ENCODE measurements around the gene RNF187. TPM values are rescaled to one million over a fixed set of nuclear protein-coding genes. Genes with fewer than 3 reads are reported as not detected.
A peak's percentile ranks its signal among the peaks of the same experiment; 100 is the strongest.

The RNF187 gene
- total and polyA plus RNA-seq, 2 of the 13 experiments (the other 11 are each of a cell fraction or from before 2014, with no cell fraction given), result 41.3 to 59.4 TPM

DNA sequence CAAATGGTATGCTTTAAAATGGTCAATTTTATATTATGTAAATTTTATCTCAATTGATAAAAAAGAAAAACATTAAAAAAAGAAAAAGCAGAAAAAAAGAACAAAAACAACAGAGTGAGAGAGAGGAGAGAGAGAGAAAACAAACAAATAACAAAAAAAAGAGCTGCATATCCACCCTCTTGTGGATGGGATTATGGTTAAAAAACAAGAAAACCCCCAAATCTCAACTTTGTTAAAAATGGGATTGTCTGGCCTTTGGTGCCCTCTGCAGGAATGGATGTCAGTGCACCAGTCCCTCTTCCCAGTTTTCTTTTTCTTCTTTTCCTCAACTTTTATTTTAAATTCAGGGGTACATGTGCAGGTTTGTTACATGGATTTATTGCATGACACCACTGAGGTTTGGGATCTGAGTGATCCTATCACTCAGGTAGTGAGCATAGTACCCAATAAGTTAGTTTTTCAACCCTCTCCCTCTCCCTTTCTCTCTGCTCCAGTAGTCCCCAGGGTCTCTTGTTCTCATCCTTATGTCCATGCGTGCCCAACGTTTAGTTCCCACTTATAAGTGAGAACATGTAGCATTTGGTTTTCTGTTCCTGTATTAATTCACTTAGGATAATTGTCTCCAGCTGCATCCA, 28.1 kb downstream of the RNF187 start (continued):
- TF ChIP-seq, protein P1, sequence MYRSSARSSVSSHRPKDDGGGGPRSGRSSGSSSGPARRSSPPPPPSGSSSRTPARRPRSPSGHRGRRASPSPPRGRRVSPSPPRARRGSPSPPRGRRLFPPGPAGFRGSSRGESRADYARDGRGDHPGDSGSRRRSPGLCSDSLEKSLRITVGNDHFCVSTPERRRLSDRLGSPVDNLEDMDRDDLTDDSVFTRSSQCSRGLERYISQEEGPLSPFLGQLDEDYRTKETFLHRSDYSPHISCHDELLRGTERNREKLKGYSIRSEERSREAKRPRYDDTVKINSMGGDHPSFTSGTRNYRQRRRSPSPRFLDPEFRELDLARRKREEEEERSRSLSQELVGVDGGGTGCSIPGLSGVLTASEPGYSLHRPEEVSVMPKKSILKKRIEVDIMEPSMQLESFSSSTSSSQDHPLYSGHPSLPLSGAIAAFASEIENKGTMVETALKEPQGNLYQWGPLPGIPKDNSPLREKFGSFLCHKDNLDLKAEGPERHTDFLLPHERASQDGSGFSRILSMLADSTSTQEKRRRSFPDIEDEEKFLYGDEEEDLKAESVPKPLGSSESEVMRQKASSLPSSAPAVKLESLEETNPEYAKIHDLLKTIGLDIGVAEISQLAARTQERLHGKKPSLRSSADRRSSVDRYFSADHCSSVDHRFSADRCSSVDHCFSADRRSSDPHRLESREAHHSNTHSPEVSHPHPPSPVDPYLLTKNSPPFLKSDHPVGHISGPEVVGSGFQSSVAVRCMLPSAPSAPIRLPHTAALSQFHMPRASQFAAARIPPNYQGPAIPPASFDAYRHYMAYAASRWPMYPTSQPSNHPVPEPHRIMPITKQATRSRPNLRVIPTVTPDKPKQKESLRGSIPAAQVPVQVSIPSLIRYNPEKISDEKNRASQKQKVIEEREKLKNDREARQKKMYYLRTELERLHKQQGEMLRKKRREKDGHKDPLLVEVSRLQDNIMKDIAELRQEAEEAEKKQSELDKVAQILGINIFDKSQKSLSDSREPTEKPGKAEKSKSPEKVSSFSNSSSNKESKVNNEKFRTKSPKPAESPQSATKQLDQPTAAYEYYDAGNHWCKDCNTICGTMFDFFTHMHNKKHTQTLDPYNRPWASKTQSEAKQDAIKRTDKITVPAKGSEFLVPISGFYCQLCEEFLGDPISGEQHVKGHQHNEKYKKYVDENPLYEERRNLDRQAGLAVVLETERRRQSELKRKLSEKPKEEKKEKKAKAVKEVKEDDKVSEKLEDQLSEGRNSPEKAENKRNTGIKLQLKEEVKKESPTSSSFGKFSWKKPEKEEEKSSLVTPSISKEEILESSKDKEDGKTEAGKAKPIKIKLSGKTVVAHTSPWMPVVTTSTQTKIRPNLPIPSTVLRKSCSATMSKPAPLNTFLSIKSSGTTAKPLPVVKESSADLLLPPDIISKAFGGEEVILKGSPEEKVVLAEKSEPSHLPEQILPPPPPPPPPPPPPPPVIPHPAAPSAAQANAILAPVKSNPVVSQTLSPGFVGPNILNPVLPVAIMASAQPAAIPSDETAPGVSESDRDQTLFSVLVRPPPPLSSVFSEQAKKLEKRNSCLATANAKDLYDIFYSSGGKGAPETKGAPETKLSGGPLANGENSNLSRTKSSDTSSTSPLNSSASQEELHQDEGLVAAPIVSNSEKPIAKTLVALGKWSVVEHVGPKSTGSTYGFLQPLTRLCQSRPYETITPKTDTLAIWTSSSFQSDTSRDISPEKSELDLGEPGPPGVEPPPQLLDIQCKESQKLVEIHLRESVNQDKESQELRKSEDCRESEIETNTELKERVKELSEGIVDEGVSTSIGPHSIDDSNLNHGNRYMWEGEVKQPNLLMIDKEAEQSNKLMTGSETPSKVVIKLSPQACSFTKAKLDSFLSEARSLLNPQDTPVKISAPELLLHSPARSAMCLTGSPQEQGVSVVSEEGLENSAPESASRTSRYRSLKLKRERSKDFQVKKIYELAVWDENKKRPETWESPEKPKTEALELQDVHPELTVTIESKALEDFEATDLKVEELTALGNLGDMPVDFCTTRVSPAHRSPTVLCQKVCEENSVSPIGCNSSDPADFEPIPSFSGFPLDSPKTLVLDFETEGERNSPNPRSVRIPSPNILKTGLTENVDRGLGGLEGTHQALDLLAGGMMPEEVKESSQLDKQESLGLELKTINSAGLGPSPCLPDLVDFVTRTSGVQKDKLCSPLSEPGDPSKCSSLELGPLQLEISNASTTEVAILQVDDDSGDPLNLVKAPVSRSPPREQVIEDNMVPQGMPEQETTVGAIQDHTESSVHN (CRISPR knock-in tag; IDR thresholded peaks at IDR 0.05), result no peak
- TF ChIP-seq YEATS4 (CRISPR knock-in tag; IDR thresholded peaks at IDR 0.05; ENCODE audit: borderline replicate concordance) (no peak), TCF7L2 (IDR thresholded peaks at IDR 0.05; ENCODE audit: low read depth, low read length) (no peak), ATM (IDR thresholded peaks at IDR 0.05; ENCODE audit: borderline replicate concordance) (no peak), MBNL3 (CRISPR knock-in tag; conservative IDR thresholded peaks at IDR 0.05) (no peak), RXRB (CRISPR knock-in tag; IDR thresholded peaks at IDR 0.05; ENCODE audit: borderline replicate concordance) (no peak), RELA (CRISPR knock-in tag; IDR thresholded peaks at IDR 0.05) (no peak), YEATS2 (CRISPR knock-in tag; IDR thresholded peaks at IDR 0.05; ENCODE audit: borderline replicate concordance) (no peak), THAP11 (CRISPR knock-in tag; IDR thresholded peaks at IDR 0.05) (no peak), MTF2 (CRISPR knock-in tag; IDR thresholded peaks at IDR 0.05; ENCODE audit: borderline replicate concordance) (no peak), STAG1 (CRISPR knock-in tag; IDR thresholded peaks at IDR 0.05) (peak; percentile 88)
- TF ChIP-seq, protein P2, sequence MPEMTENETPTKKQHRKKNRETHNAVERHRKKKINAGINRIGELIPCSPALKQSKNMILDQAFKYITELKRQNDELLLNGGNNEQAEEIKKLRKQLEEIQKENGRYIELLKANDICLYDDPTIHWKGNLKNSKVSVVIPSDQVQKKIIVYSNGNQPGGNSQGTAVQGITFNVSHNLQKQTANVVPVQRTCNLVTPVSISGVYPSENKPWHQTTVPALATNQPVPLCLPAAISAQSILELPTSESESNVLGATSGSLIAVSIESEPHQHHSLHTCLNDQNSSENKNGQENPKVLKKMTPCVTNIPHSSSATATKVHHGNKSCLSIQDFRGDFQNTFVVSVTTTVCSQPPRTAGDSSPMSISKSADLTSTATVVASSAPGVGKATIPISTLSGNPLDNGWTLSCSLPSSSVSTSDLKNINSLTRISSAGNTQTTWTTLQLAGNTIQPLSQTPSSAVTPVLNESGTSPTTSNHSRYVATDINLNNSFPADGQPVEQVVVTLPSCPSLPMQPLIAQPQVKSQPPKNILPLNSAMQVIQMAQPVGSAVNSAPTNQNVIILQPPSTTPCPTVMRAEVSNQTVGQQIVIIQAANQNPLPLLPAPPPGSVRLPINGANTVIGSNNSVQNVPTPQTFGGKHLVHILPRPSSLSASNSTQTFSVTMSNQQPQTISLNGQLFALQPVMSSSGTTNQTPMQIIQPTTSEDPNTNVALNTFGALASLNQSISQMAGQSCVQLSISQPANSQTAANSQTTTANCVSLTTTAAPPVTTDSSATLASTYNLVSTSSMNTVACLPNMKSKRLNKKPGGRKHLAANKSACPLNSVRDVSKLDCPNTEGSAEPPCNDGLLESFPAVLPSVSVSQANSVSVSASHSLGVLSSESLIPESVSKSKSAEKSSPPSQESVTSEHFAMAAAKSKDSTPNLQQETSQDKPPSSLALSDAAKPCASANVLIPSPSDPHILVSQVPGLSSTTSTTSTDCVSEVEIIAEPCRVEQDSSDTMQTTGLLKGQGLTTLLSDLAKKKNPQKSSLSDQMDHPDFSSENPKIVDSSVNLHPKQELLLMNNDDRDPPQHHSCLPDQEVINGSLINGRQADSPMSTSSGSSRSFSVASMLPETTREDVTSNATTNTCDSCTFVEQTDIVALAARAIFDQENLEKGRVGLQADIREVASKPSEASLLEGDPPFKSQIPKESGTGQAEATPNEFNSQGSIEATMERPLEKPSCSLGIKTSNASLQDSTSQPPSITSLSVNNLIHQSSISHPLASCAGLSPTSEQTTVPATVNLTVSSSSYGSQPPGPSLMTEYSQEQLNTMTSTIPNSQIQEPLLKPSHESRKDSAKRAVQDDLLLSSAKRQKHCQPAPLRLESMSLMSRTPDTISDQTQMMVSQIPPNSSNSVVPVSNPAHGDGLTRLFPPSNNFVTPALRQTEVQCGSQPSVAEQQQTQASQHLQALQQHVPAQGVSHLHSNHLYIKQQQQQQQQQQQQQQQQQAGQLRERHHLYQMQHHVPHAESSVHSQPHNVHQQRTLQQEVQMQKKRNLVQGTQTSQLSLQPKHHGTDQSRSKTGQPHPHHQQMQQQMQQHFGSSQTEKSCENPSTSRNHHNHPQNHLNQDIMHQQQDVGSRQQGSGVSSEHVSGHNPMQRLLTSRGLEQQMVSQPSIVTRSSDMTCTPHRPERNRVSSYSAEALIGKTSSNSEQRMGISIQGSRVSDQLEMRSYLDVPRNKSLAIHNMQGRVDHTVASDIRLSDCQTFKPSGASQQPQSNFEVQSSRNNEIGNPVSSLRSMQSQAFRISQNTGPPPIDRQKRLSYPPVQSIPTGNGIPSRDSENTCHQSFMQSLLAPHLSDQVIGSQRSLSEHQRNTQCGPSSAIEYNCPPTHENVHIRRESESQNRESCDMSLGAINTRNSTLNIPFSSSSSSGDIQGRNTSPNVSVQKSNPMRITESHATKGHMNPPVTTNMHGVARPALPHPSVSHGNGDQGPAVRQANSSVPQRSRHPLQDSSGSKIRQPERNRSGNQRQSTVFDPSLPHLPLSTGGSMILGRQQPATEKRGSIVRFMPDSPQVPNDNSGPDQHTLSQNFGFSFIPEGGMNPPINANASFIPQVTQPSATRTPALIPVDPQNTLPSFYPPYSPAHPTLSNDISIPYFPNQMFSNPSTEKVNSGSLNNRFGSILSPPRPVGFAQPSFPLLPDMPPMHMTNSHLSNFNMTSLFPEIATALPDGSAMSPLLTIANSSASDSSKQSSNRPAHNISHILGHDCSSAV (CRISPR knock-in tag; IDR thresholded peaks at IDR 0.05; ENCODE audit: borderline replicate concordance), result no peak
- TF ChIP-seq, protein P3, sequence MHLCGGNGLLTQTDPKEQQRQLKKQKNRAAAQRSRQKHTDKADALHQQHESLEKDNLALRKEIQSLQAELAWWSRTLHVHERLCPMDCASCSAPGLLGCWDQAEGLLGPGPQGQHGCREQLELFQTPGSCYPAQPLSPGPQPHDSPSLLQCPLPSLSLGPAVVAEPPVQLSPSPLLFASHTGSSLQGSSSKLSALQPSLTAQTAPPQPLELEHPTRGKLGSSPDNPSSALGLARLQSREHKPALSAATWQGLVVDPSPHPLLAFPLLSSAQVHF (CRISPR knock-in tag; IDR thresholded peaks at IDR 0.05), result no peak
